ENCODE results near the gene MET.

GRCh38 chr7:116698930-116699721 is 27.1 kb downstream of the MET start:
- TF ChIP-seq, protein P1, sequence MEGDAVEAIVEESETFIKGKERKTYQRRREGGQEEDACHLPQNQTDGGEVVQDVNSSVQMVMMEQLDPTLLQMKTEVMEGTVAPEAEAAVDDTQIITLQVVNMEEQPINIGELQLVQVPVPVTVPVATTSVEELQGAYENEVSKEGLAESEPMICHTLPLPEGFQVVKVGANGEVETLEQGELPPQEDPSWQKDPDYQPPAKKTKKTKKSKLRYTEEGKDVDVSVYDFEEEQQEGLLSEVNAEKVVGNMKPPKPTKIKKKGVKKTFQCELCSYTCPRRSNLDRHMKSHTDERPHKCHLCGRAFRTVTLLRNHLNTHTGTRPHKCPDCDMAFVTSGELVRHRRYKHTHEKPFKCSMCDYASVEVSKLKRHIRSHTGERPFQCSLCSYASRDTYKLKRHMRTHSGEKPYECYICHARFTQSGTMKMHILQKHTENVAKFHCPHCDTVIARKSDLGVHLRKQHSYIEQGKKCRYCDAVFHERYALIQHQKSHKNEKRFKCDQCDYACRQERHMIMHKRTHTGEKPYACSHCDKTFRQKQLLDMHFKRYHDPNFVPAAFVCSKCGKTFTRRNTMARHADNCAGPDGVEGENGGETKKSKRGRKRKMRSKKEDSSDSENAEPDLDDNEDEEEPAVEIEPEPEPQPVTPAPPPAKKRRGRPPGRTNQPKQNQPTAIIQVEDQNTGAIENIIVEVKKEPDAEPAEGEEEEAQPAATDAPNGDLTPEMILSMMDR (tag by site-specific recombination; IDR thresholded peaks at IDR 0.05): no peak
- TF ChIP-seq, protein P2, sequence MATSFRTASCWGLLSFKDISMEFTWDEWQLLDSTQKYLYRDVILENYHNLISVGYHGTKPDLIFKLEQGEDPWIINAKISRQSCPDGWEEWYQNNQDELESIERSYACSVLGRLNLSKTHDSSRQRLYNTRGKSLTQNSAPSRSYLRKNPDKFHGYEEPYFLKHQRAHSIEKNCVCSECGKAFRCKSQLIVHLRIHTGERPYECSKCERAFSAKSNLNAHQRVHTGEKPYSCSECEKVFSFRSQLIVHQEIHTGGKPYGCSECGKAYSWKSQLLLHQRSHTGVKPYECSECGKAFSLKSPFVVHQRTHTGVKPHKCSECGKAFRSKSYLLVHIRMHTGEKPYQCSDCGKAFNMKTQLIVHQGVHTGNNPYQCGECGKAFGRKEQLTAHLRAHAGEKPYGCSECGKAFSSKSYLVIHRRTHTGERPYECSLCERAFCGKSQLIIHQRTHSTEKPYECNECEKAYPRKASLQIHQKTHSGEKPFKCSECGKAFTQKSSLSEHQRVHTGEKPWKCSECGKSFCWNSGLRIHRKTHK (tag by site-specific recombination; IDR thresholded peaks at IDR 0.05): no peak
- TF ChIP-seq RBAK (tag by site-specific recombination; IDR thresholded peaks at IDR 0.05) (no peak), GLIS2 (tag by site-specific recombination; IDR thresholded peaks at IDR 0.05) (no peak), ZNF311 (tag by site-specific recombination; IDR thresholded peaks at IDR 0.05; ENCODE audit: borderline replicate concordance) (no peak), ZNF768 (tag by site-specific recombination; IDR thresholded peaks at IDR 0.05) (no peak), ZNF48 (tag by site-specific recombination; IDR thresholded peaks at IDR 0.05) (no peak)

All from HEK293 (cell line).